ENCODE measurements around the gene SPTSSA.
"Not testable (repeated sequence)": the region's sequence is repeated elsewhere in the genome, so short reads cannot be mapped to it uniquely, and the experiment has no call there.

GRCh38 chr14:34476036-34476435, 14.0 kb upstream of the SPTSSA start:
- TF ChIP-seq CTCF (conservative IDR thresholded peaks at IDR 0.05; ENCODE audit: low read depth, low read length); EZH2 (IDR thresholded peaks at IDR 0.05; ENCODE audit: borderline replicate concordance, low read depth, low read length, poor library complexity, severe bottlenecking): not testable (repeated sequence)

Data from A673 (cell line).